Choroid plexus epithelial cell (primary cell): ENCODE data around the gene PRR15L.

Source experiments
- DNase-seq: peaks from one replicate; pipeline ENCODE4 v3.0.0-alpha.2; 2010; ENCODE audit warnings: low read depth
- H3K4me3 ChIP-seq: 2 replicates; pipeline ENCODE4 v1.5.1; 2011; ENCODE audit warnings: low read depth, mild to moderate bottlenecking, control low read depth, low read length, moderate library complexity
- TF ChIP-seq, protein P1 (sequence below): conservative IDR thresholded peaks from 2 replicates; pipeline ENCODE4 v1.5.1; 2011; ENCODE audit warnings: low read depth, mild to moderate bottlenecking, control low read depth, inconsistent platforms, low read length, moderate library complexity

PRR15L gene

GRCh38 chr17:47969930-47970724 lies 12.4 kb upstream of the PRR15L start:
- no peak for DNase-seq
- H3K4me3 ChIP-seq = peak overlapping the region; percentile 45
- TF ChIP-seq, protein P1, sequence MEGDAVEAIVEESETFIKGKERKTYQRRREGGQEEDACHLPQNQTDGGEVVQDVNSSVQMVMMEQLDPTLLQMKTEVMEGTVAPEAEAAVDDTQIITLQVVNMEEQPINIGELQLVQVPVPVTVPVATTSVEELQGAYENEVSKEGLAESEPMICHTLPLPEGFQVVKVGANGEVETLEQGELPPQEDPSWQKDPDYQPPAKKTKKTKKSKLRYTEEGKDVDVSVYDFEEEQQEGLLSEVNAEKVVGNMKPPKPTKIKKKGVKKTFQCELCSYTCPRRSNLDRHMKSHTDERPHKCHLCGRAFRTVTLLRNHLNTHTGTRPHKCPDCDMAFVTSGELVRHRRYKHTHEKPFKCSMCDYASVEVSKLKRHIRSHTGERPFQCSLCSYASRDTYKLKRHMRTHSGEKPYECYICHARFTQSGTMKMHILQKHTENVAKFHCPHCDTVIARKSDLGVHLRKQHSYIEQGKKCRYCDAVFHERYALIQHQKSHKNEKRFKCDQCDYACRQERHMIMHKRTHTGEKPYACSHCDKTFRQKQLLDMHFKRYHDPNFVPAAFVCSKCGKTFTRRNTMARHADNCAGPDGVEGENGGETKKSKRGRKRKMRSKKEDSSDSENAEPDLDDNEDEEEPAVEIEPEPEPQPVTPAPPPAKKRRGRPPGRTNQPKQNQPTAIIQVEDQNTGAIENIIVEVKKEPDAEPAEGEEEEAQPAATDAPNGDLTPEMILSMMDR = no peak

GRCh38 chr17:47968836-47969235 lies 11.2 kb upstream of the PRR15L start:
- DNase-seq = no peak
- H3K4me3 ChIP-seq = no peak overlapping the region
- TF ChIP-seq, protein P1 = no peak

DNA sequence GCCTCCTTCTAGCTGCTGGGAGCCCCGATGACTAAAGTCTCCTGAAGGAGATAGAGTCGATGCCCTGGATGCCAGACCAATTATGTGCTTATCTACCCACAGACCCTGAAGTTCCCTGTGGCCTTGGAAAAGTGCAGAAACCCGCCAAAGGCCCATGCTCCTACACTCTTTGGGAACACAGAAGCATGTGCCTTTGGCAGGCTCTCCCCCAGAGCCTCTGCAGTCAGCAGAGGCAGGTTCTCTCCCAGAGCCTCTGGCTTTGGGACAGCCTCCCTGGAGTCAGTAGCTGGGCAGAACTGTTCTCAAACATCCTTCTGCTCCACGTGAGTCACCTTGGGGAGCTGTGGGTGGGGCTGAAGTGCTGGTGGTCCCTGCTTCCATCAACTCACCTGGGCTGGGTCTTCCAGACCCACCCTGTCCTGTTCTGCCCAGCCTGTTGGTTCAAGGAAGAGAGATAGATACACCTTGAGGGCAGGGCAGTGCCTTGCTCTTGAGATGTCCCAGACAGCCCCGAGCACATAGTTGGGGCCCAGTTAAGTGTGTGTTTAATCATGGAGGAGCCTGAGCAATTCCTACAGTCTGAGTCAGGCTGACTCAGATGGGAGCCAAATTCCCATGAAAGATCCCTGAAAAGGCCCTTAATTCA lies 10.0 kb upstream of the PRR15L start:
- DNase-seq = peak; percentile 68
- TF ChIP-seq, protein P1 = no peak

DNA sequence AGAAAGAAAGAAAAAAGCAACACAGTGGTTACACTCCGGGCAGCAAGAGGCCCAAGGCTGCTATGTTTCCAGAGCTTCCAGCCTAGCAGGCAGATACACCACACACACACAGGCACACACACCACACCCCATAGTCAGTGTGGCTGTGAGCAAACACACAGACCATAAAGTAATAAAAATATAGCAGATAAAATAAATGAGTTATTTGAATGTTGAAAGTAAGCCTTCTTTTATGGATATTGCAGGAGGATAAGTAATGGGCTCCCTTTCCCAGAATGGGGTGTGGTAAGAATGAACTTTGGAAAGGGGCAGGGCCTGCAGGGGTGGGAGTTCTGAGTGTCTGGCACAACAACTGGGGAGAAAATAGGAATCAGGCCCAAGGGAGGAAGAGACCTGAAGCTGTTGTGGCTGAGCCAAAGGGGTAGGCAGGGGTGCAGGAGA lies 8.4 kb upstream of the PRR15L start:
- TF ChIP-seq, protein P1 = no peak
- H3K4me3 ChIP-seq = no peak overlapping the region
- DNase-seq = no peak

More for the DNA sequence above, 10.0 kb upstream of the PRR15L start:
- H3K4me3 ChIP-seq = no peak overlapping the region

DNA sequence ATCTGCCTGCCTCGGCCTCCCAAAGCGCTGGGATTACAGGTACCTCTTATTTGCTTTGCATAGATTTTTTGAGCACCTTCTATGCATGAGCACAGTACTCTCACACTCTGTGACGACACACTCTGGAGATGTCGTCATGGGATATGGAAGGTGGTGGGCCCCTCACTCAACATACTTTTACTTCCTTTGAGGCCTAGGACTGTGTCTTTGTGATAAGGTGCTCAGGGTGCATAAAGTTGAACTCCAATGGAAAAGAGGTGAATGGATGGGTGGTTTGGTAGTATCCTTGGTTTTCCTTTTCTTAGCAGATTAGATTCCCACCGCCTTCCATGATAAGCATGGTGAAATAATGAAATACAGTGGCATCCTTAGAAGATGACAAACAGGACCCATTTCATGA lies 7.2 kb upstream of the PRR15L start:
- DNase-seq = no peak
- TF ChIP-seq, protein P1 = no peak
- no peak overlapping the region for H3K4me3 ChIP-seq

- TF ChIP-seq, protein P1 = no peak
- no peak for DNase-seq
- no peak overlapping the region for H3K4me3 ChIP-seq
Measured at GRCh38 chr17:47962901-47963300, 5.2 kb upstream of the PRR15L start.

DNA sequence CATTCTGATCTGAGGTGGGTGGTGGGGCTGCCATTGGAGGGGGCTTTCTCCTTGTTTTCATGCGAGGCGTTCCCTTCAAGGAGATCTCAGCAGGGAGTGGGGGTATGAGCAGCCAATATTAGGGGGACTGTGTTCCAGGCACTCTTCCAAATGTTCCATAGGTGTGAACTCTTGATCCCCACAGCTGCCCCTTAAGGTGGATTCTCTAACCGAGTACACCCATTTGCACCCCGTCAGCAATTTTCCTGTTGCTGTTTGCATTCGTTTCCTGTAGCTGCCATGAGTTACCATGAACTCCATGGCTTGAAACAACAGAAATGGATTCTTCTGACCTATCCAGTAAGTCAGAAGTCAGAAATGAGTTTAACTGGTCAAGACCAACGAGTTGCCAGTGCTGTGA lies 3.7 kb upstream of the PRR15L start:
- TF ChIP-seq, protein P1 = no peak
- DNase-seq = no peak
- H3K4me3 ChIP-seq = no peak overlapping the region
